Osteoblast (primary cell): ENCODE measurements around the gene GLRX5. TPM values are rescaled to one million over a fixed set of nuclear protein-coding genes. Genes with fewer than 3 reads are reported as not detected.

Experiments
- DNase-seq: peaks from one replicate; pipeline ENCODE4 v3.0.0; 2011; ENCODE audit warnings: low spot score, mixed read lengths; ENCODE audit not compliant: insufficient read length; ENCODE audit errors: missing footprints
- H2AFZ ChIP-seq: 2 replicates; pipeline ENCODE4 v1.6.0; 2011; ENCODE audit warnings: mild to moderate bottlenecking, low read length
- H3K27ac ChIP-seq: 2 replicates; pipeline ENCODE4 v1.5.1; 2011; ENCODE audit warnings: mild to moderate bottlenecking, low read depth, low read length, moderate library complexity
- H3K27me3 ChIP-seq: 2 replicates; pipeline ENCODE4 v1.6.0; 2012; ENCODE audit warnings: mild to moderate bottlenecking, control low read depth, inconsistent platforms, low read length, moderate library complexity; ENCODE audit not compliant: insufficient read depth
- H3K36me3 ChIP-seq: 2 replicates; pipeline ENCODE4 v1.5.1; 2011; ENCODE audit warnings: mild to moderate bottlenecking, low read length, control low read depth, moderate library complexity; ENCODE audit not compliant: insufficient read depth
- H3K4me1 ChIP-seq: 2 replicates; pipeline ENCODE4 v1.5.1; 2011; ENCODE audit warnings: mild to moderate bottlenecking, low read length, control low read depth, moderate library complexity; ENCODE audit not compliant: insufficient read depth
- H3K4me2 ChIP-seq: 2 replicates; pipeline ENCODE4 v1.6.0; 2011; ENCODE audit warnings: mild to moderate bottlenecking, low read length; ENCODE audit not compliant: insufficient read depth
- H3K4me3 ChIP-seq: fragments of 200-600 bp; sonication (generic); 3 replicates; pipeline ENCODE4 v1.5.1; 2012; ENCODE audit warnings: mild to moderate bottlenecking, low read length, inconsistent platforms; ENCODE audit not compliant: insufficient read depth
- H3K79me2 ChIP-seq: 2 replicates; pipeline ENCODE4 v1.6.0; 2012; ENCODE audit warnings: mild to moderate bottlenecking, low read length, control low read depth, inconsistent platforms; ENCODE audit not compliant: insufficient read depth
- H3K9me3 ChIP-seq: 2 replicates; pipeline ENCODE4 v1.5.1; 2011; ENCODE audit warnings: low read depth, low read length, control low read depth
- H4K20me1 ChIP-seq: 2 replicates; pipeline ENCODE4 v1.6.0; 2012; ENCODE audit warnings: mild to moderate bottlenecking, low read length, control low read depth; ENCODE audit not compliant: insufficient read depth
- total RNA-seq: library from RNA; depleted of rRNA; stranded (reverse); fragments of >200 nt; gene quantifications from 2 replicates; pipeline ENCODE4 v1.2.3, GENCODE V29; 2012
- TF ChIP-seq, protein P1 (sequence below): IDR thresholded peaks from 2 replicates; pipeline ENCODE4 v1.5.1; 2011; ENCODE audit warnings: mild to moderate bottlenecking, low read depth, low read length, moderate library complexity; ENCODE audit errors: extremely low read depth

Gene GLRX5
- total RNA-seq, 1 donor, result 19.9 TPM

DNA sequence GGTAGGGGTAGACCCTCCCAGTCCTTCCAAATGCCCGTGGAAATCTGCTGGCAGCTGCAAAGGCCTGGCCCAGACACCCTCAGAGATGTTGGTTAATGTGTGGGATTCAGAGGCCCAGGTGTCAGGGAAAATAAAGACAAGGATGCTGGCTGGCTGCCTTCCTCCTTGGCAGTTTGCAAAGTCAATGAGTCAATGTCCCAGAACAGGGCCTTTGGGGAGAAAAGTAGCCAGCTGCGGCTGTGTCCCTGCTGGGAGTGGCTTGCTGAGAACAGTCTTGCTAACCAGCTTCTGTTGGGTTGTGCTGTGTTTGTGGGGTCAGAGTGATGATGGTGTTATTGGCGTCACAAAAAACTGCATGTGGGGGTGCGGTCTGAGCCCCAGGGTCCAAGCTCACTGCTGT, 29.2 kb downstream of the GLRX5 start:
- Histone ChIP-seq H3K27me3 (peaks cover 8% of the 10 kb centered on the region), H3K9me3 (no peaks in the 10 kb centered on the region), H3K79me2 (no peaks in the 10 kb centered on the region), H3K4me2 (no peak overlapping the region), H3K4me1 (peaks cover 3% of the 10 kb centered on the region), H3K27ac (no peak overlapping the region), H4K20me1 (no peaks in the 10 kb centered on the region), H3K36me3 (no peaks in the 10 kb centered on the region), H3K4me3 (no peak overlapping the region), H2AFZ (no peak overlapping the region)
- TF ChIP-seq, protein P1, sequence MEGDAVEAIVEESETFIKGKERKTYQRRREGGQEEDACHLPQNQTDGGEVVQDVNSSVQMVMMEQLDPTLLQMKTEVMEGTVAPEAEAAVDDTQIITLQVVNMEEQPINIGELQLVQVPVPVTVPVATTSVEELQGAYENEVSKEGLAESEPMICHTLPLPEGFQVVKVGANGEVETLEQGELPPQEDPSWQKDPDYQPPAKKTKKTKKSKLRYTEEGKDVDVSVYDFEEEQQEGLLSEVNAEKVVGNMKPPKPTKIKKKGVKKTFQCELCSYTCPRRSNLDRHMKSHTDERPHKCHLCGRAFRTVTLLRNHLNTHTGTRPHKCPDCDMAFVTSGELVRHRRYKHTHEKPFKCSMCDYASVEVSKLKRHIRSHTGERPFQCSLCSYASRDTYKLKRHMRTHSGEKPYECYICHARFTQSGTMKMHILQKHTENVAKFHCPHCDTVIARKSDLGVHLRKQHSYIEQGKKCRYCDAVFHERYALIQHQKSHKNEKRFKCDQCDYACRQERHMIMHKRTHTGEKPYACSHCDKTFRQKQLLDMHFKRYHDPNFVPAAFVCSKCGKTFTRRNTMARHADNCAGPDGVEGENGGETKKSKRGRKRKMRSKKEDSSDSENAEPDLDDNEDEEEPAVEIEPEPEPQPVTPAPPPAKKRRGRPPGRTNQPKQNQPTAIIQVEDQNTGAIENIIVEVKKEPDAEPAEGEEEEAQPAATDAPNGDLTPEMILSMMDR, result no peak
- DNase-seq, result peak; percentile 82

DNA sequence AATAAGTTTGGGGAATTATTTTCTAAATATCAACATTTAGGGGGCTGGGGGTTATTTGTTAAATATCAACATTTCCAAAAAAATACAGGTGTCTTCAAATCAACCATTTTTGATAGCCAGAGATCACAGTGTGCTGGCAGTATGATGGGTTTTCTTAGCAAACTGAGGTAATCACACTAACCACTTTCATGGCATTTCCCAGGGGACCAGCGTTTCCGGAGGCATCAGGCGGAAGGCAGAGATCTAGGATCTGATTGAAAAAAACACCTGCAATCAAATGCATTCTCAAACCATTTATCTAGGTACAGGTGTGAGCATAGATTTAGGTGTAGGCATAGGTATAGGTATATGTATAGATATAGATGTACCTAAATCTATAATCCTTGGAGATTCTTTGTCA, 34.6 kb downstream of the GLRX5 start:
- Histone ChIP-seq H3K4me1 (no peaks in the 10 kb centered on the region), H3K9me3 (no peaks in the 10 kb centered on the region), H2AFZ (no peak overlapping the region), H3K27me3 (peaks cover 8% of the 10 kb centered on the region), H3K79me2 (no peaks in the 10 kb centered on the region), H3K4me3 (no peak overlapping the region), H3K36me3 (no peaks in the 10 kb centered on the region), H3K4me2 (no peak overlapping the region), H4K20me1 (no peaks in the 10 kb centered on the region), H3K27ac (no peak overlapping the region)
- no peak for DNase-seq
- TF ChIP-seq, protein P1, result no peak

DNA sequence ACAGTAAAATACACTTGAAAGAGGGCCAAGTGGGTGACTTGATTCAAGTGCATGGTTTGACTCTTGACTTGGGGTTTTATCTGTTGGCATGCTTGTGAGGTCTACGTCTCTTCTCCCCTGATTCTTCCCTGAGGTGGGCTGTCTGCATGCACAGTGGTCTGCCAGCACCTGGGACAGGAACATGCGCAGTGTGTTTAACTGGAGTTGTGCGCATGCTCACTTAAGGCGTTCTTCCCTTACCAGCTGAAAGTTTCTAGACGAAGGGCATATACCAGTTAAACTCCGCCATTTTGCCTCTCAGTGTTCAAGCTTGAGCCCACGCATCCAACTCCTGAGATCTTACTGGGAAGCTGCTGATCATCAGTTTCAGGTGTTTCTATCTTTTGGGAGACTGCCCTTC, 38.5 kb downstream of the GLRX5 start:
- Histone ChIP-seq H3K27ac (no peak overlapping the region), H3K4me1 (no peaks in the 10 kb centered on the region), H4K20me1 (no peaks in the 10 kb centered on the region), H2AFZ (no peak overlapping the region), H3K4me3 (no peak overlapping the region), H3K36me3 (no peaks in the 10 kb centered on the region), H3K4me2 (no peak overlapping the region), H3K79me2 (no peaks in the 10 kb centered on the region), H3K27me3 (peaks cover 8% of the 10 kb centered on the region), H3K9me3 (no peaks in the 10 kb centered on the region)
- TF ChIP-seq, protein P1, result no peak
- DNase-seq, result no peak

DNA sequence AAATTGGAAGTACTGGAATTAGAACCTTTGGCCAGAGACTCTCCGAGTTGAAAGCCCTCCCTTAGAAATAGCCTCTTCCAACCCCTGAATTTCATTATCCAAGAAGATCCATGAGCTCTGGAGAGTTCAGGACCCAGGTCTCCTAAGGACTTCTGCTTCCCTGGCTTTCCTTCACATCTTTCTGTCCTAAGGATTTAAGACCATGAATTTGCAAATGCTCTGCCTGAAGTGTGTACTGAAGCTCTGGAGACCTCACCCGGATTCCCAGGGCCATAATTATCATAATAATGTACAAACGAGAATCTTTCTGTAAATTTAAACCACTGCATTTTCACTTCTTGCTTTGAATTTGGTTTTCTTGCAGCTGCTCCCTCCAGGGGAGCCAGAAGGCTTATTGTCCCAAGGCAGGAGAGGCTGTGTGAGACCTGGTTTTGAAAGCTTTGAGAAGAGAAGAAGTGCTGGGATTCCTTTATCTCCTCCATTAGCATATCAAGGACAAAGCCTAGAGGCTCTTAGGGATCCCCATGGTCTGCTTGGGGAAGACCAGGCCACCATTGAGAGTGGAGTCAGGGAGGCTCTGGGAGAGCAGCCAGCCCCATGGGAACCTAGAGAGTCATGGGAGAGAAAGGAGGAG, 41.1 kb downstream of the GLRX5 start:
- TF ChIP-seq, protein P1, result no peak
- no peak for DNase-seq
- H3K27ac ChIP-seq, result no peak overlapping the region

More for the DNA sequence above, 41.1 kb downstream of the GLRX5 start:
- no peaks in the 10 kb centered on the region for H3K9me3 ChIP-seq
- no peak overlapping the region for H3K4me2 ChIP-seq
- no peaks in the 10 kb centered on the region for H4K20me1 ChIP-seq
- H3K4me3 ChIP-seq, result no peak overlapping the region
- H3K4me1 ChIP-seq, result no peaks in the 10 kb centered on the region
- no peak overlapping the region for H2AFZ ChIP-seq
- no peaks in the 10 kb centered on the region for H3K79me2 ChIP-seq
- H3K36me3 ChIP-seq, result no peaks in the 10 kb centered on the region
- peaks cover 2% of the 10 kb centered on the region for H3K27me3 ChIP-seq
